PC-9 (cell line): Measurements from ENCODE around the gene POLG2.

Experiments used
- CTCF ChIP-seq: fragments of 200-600 bp; sonication (generic); conservative IDR thresholded peaks from 2 replicates; pipeline ENCODE4 v1.6.1; 2017; ENCODE audit warnings: mixed run types, antibody characterized with exemption, mild to moderate bottlenecking, moderate library complexity
- EZH2 ChIP-seq: fragments of 200-600 bp; sonication (generic); IDR thresholded peaks from 2 replicates; pipeline ENCODE4 v1.8.0; 2017; ENCODE audit warnings: antibody characterized with exemption, low read depth

DNA sequence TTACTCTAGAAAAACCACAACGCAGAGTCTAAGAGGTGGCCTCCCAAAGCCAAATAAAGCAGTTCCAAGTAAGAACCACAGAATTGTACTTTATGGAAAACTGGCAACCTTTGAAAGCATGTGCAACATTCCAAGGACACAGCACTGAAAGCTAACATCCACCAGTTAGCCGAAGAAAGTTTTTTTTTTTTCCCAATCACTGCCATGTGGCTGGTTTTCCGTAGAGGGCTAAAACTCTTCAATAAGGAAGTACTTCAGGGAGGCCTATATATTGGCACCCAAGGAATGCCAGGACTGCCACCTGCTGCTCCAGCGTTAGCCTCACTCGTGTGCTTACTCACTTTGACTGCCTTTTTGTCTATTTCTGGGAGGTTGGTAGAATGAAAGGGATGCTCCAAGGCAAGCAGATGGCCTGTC lies 35.1 kb upstream of the POLG2 start:
- TF ChIP-seq EZH2 (no peak), CTCF (no peak)
